ENCODE measurements around the gene GINS1. TPM values are rescaled to one million over a fixed set of nuclear protein-coding genes. Genes with fewer than 3 reads are reported as not detected.

The GINS1 gene
- total and polyA plus RNA-seq, 2 donors (not counting 3 experiments of a cell fraction or from before 2014, with no cell fraction given), result 8.2 to 26.3 TPM

- no TSS peak for BruUV-seq (replicated peaks)
- peak overlapping the region; percentile 9 for H3K27ac ChIP-seq (ENCODE audit: insufficient read depth, low read depth, low read length)
- TF ChIP-seq EZH2 (IDR thresholded peaks at IDR 0.05; ENCODE audit: borderline replicate concordance, low read depth, low read length, severe bottlenecking) (no peak), CTCF (IDR thresholded peaks at IDR 0.05; ENCODE audit: extremely low read depth in 1 of 2, insufficient read depth in 1 of 2, low read depth in 1 of 2, low read length in 2 of 2) (no peak), POLR2A (IDR thresholded peaks at IDR 0.05; ENCODE audit: low read depth, low read length) (no peak), GATA2 (IDR thresholded peaks at IDR 0.05; ENCODE audit: insufficient read depth, insufficient read length, low read depth, low read length) (no peak), MYC (IDR thresholded peaks at IDR 0.05; ENCODE audit: low read depth, low read length) (no peak), POLR2AphosphoS5 (IDR thresholded peaks at IDR 0.05; ENCODE audit: insufficient read depth, low read depth, low read length) (no peak), JUN (IDR thresholded peaks at IDR 0.05; ENCODE audit: borderline replicate concordance, insufficient read depth, insufficient read length, low read depth) (no peak), FOS (IDR thresholded peaks at IDR 0.05; ENCODE audit: borderline replicate concordance, insufficient read depth, low read length) (no peak), MAX (IDR thresholded peaks at IDR 0.05; ENCODE audit: insufficient read depth, insufficient read length) (no peak)
- peak overlapping the region; percentile 19 for H2AFZ ChIP-seq (ENCODE audit: low read depth, low read length)
- H3K4me1 ChIP-seq (ENCODE audit: control insufficient read depth, extremely low read depth, insufficient read depth, low read length), result peaks cover 11% of the 10 kb centered on the region
- DNase-seq (ENCODE audit: low read depth, low spot score) (peak; percentile 45), FAIRE-seq (peak; percentile 92)
- H3K27me3 ChIP-seq (ENCODE audit: control insufficient read depth in 2 of 2, insufficient read depth in 2 of 2, low read length in 2 of 2), result no peaks in the 10 kb centered on the region
- H3K9me1 ChIP-seq (replicated peaks; ENCODE audit: control insufficient read depth, extremely low read depth, insufficient read depth, low read length), result no peaks in the 10 kb centered on the region
- no peak overlapping the region for H3K4me3 ChIP-seq (replicated peaks in 1 of 3; ENCODE audit: insufficient read depth in 1 of 3, low read depth in 1 of 3, low read length in 3 of 3)
- no peaks in the 10 kb centered on the region for H3K36me3 ChIP-seq (ENCODE audit: control insufficient read depth in 2 of 2, extremely low read depth in 1 of 2, insufficient read depth in 2 of 2, low read length in 2 of 2)
- POLR2A ChIA-PET, result no interaction called here
- intact Hi-C loops (cut with micrococcal nuclease), result no loop called here
- no peaks in the 10 kb centered on the region for H4K20me1 ChIP-seq (replicated peaks; ENCODE audit: control insufficient read depth, extremely low read depth, insufficient read depth, low read length)
- CTCF ChIA-PET, result interaction anchor here (0.9 to 1.8 kb wide), 5 partner anchors 16 to 51 kb away, joined by 3 to 12 read pairs (median 4); no protein-coding TSS in a partner anchor
- H3K9ac ChIP-seq (replicated peaks; ENCODE audit: extremely low read depth, insufficient read depth, low read length), result no peak overlapping the region
- H3K79me2 ChIP-seq (ENCODE audit: control insufficient read depth, insufficient read depth, low read length), result peaks cover 8% of the 10 kb centered on the region
- dilution Hi-C loops (cut with MboI; ENCODE audit: extremely low pct_ligation_motif_present, low sequenced_read_pairs), result no loop called here
- H3K9me3 ChIP-seq (replicated peaks; ENCODE audit: control insufficient read depth, insufficient read depth, low read length), result no peaks in the 10 kb centered on the region
- no peak overlapping the region for H3K4me2 ChIP-seq (ENCODE audit: insufficient read depth, low read length)
Measured at GRCh38 chr20:25360631-25361286, 46.7 kb upstream of the GINS1 start.

Measured in endothelial cell of umbilical vein (primary cell).